Measurements from ENCODE around the gene DAB1.

- TF ChIP-seq ZNF274 (IDR thresholded peaks at IDR 0.05; ENCODE audit: low read depth, low read length), result no peak
- TF ChIP-seq SIN3A (IDR thresholded peaks at IDR 0.05; ENCODE audit: low read depth), result no peak
- TF ChIP-seq, protein P1, sequence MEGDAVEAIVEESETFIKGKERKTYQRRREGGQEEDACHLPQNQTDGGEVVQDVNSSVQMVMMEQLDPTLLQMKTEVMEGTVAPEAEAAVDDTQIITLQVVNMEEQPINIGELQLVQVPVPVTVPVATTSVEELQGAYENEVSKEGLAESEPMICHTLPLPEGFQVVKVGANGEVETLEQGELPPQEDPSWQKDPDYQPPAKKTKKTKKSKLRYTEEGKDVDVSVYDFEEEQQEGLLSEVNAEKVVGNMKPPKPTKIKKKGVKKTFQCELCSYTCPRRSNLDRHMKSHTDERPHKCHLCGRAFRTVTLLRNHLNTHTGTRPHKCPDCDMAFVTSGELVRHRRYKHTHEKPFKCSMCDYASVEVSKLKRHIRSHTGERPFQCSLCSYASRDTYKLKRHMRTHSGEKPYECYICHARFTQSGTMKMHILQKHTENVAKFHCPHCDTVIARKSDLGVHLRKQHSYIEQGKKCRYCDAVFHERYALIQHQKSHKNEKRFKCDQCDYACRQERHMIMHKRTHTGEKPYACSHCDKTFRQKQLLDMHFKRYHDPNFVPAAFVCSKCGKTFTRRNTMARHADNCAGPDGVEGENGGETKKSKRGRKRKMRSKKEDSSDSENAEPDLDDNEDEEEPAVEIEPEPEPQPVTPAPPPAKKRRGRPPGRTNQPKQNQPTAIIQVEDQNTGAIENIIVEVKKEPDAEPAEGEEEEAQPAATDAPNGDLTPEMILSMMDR (IDR thresholded peaks at IDR 0.05 in 2 of 3, conservative IDR thresholded peaks at IDR 0.05 in 1 of 3; ENCODE audit: borderline replicate concordance in 1 of 3, insufficient read depth in 1 of 3, low read depth in 2 of 3, low read length in 2 of 3), result no peak
- no peak for TF ChIP-seq POLR2AphosphoS5 (IDR thresholded peaks at IDR 0.05; ENCODE audit: low read depth, low read length)
- no peak for TF ChIP-seq EZH2phosphoT487 (IDR thresholded peaks at IDR 0.05; ENCODE audit: borderline replicate concordance)
- no peak for TF ChIP-seq RAD21 (IDR thresholded peaks at IDR 0.05; ENCODE audit: low read depth)
- no peak for TF ChIP-seq YY1 (IDR thresholded peaks at IDR 0.05; ENCODE audit: extremely low read depth, insufficient replicate concordance, low read depth, low read length)
- TF ChIP-seq FOSL1 (IDR thresholded peaks at IDR 0.05; ENCODE audit: low read depth), result no peak
- no peak for TF ChIP-seq EZH2 (IDR thresholded peaks at IDR 0.05)
- TF ChIP-seq SP1 (IDR thresholded peaks at IDR 0.05; ENCODE audit: low read depth), result no peak
- no peak for TF ChIP-seq REST (IDR thresholded peaks at IDR 0.05; ENCODE audit: low read depth)
- TF ChIP-seq POLR2A (IDR thresholded peaks at IDR 0.05; ENCODE audit: borderline replicate concordance, extremely low read depth, insufficient read depth, insufficient read length), result no peak
- TF ChIP-seq ZFX (IDR thresholded peaks at IDR 0.05), result no peak
- TF ChIP-seq, protein P2, sequence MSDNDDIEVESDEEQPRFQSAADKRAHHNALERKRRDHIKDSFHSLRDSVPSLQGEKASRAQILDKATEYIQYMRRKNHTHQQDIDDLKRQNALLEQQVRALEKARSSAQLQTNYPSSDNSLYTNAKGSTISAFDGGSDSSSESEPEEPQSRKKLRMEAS (IDR thresholded peaks at IDR 0.05), result no peak
These were observed 390.4 kb downstream of the DAB1 start for GRCh38 chr1:57033222-57034001.

Measured in HCT116 (cell line).